ENCODE results near the gene CACNA2D2.

CACNA2D2 gene

DNA sequence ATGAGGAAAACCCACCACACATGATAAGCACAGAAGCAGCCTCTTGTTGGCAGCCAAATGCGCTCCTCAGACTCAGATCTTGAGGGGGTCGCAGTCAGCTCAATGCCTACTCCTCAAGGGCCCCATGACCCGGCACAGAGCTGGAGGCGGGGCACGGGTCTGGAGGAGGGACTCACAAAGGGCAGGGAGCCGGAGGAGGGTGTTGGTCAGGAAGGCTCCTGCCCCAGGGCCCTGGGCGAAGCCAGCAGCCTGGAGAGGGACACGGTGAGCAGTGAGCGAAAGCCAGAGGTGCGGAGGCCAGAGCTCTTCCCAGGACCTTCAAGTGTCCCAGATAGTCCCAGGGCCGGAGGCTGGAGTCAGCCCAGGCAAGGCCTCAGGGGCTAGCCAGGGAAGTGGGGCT lies 9.8 kb downstream of the CACNA2D2 start:
- no peak for DNase-seq

DNA sequence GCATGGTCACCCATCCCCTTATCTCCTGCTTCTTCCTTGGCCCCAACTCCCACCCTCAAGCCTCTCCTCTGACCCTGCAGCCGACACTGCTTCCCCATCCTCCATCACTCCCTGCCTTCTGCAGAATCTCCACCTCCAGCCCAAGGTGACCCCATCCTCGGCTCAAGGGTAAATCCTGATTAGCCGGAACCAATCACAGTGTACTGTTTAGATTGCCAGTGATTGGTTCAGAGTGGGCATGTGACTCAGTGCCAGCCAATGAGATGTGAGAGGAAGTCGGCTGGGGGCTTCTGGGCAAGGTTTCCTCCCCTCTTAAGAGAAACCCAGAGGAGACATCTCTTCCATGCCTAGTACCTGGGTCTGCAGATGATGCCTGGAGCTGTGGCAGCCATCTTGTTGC lies 10.3 kb downstream of the CACNA2D2 start:
- DNase-seq: no peak

- DNase-seq: no peak
These were observed 12.4 kb downstream of the CACNA2D2 start for GRCh38 chr3:50491023-50491422.

DNA sequence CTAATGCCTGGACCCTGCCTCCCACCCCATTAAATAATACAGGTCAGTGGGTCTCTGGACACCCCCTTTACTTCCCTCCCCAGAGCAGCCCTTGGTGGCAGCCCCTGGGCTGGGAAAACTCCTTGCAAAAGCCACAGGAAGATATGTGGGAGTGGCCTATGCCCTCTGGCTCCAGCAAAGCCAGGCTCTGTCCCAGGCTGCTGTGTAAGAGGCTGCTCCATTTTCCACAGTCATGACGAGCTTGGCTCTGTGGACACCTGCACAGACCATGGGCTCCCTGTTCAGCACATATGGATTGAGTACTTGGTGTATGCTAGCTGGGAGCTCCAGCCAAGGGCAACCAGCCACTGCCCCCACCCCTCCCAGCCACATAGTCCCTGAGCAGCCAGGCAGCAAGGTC lies 13.0 kb downstream of the CACNA2D2 start:
- no peak for DNase-seq

GRCh38 chr3:50487181-50487580 lies 16.3 kb downstream of the CACNA2D2 start:
- DNase-seq: no peak

- no peak for DNase-seq
These were observed 17.1 kb downstream of the CACNA2D2 start for GRCh38 chr3:50486219-50486888.

- no peak for DNase-seq
These were observed 18.7 kb downstream of the CACNA2D2 start for GRCh38 chr3:50484722-50485121.

GRCh38 chr3:50483374-50483773 lies 20.1 kb downstream of the CACNA2D2 start:
- DNase-seq: no peak

GRCh38 chr3:50481992-50482391 lies 21.4 kb downstream of the CACNA2D2 start:
- DNase-seq: no peak

DNA sequence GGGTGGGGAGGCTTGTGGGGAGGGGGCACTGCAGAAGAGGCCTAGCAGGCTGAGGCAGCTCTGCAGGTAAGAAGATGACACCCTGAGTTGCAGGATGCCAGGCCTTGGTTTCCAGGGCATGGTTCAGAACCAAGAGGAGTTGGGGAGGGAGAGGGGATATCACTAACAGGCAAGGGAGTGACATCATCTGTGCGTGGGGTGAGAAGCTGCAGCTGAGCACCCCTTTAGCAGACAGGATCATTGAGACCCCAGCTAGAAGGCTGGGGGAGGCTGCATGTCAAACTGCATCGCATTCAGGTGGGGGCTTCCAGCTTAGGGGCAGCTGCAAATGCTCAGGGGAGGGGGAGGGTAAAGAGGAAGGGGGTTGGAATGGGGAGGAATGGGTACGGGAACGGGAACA lies 23.0 kb downstream of the CACNA2D2 start:
- DNase-seq: no peak

DNA sequence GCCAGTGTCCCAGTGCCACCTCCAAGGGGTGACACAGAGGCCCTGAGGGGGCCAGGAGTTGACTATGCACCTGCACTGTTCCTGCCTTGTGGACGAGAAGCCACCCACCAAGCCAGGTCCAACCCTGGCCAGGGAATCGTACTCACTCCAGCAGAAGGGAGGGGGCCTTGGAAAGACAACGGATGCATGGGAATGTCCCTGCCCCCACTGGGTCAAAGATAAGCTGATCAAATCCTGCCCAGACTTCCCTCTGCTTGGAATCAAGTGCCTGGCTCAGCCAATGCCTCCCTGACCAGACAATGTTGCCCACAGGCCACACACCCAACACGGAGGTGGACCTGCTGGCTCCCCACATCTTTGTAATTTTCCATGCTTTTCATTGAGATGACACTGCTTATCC lies 23.9 kb downstream of the CACNA2D2 start:
- DNase-seq: no peak

DNA sequence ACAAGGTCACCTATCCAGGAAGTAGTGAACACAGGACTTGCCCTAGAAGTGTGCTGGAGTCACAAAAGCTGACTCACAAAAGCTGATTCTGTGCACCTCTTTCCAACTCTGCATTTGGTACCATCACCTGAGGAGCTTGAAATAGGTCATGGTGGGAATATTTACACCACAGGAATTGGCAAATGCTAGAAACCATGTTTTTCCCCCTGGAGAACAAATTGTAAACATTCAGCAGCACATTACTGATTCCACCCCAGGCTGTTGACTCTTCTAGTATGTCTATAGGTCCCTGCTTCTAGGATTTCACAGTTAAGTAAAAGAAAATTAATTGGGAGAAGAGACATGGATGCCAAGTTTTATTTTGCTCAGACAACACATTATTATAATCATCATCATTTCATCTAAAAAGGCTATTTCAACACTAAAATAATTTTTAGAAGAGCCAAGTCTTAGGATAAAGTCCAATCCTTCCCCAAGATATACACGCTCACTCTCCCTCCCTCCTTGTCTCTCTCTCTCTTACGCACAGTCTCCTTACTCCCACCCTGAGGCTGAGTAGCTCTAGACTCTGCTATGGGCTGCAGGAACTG lies 24.7 kb downstream of the CACNA2D2 start:
- no peak for DNase-seq

DNA sequence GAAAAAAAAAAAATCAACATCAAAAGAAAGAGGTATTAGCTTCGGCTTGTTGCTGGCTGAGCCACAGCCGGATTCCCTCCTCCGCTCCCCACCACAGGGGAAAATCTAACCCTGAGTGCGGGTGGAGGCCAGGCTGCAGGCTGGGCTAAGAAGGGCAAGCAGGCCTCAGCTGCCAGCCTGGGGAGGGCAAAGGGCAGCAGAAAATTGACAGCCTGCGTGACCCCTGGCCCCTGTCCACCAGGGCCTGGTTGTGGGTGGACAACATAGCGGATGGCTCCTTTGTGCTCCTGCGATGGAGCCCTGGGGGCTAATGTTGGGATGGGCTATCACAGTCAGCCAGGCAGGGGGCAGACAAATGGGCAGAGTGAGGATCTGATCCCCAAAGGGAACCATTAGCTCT lies 25.4 kb downstream of the CACNA2D2 start:
- DNase-seq: no peak

DNA sequence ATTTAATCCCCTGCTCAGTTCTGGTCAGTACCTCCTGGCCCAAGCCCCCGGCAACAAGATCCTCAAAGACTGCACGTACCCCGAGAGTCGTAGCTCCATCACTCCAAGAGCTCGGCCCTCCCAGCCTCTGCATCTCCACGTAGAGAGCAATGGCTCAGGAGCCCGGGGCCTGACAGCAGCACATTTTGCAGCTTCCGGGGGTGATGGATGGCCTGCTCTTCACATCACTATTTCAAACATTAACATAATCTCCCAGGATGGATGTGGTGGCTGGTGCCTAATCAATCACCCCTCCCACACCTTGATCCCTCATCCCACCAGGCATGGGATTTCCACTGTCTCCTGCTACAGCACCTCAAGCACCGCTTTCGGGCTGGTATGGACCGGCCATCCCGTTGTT lies 28.1 kb downstream of the CACNA2D2 start:
- no peak for DNase-seq

DNA sequence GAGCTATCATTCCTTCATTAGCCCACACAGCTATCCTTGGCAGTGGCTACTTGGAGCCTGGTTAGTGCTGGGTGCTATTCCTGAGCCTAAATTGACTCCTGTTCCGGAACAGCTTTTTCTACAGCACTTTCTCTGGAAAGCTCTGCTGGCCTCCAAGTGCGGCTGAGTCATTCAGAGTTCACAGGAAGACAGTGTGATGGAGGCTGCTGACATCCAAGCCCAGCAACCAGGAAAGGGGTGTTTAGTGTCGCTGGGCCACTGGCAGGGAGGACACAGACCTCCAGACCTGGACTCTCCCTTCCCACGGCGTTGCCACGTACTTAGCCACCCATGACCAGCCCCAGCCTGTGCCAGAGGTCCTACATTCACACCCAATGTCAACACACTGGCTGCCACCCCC lies 28.7 kb downstream of the CACNA2D2 start:
- DNase-seq: no peak

GRCh38 chr3:50473768-50474167 lies 29.7 kb downstream of the CACNA2D2 start:
- no peak for DNase-seq

DNA sequence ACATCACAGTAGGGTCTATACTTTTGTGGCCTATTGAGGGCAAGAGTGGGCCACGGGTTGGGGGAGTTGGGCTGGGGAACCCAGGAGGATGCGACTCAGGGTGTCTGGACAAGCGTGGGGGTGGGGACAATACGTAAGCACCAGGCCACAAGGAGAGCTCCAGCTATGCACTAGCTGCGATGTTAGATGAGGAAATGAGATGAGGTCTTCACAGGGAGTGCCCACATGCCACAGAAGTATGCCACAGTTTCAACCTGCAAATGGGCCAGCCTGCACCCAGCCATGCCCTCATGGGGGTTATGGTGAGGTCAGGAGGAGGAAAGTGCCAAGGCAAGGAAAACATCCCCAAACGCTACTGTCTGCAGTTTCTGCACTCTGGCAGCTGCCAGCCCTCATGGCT lies 30.5 kb downstream of the CACNA2D2 start:
- no peak for DNase-seq

GRCh38 chr3:50470658-50471057 lies 32.8 kb downstream of the CACNA2D2 start:
- no peak for DNase-seq

DNA sequence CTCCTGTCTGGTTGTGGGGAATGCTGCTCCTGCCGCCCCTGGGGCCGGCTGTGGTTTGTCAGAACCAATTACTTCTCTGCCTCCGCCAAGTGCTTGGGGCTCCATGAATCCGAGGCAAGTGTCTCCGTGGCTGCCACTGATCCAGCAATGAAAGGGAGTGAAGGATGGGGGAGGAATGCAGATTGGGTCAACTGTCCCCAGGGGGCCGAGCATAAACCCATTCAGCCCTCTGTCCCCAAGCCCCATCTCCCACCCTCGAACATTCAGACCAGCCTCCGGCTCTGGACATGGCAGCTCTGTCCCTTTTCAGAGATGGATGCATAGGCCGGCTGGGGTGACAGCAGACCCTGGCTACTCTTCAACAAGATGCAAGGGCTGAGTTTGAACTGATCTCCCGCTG lies 35.5 kb downstream of the CACNA2D2 start:
- DNase-seq: no peak

DNA sequence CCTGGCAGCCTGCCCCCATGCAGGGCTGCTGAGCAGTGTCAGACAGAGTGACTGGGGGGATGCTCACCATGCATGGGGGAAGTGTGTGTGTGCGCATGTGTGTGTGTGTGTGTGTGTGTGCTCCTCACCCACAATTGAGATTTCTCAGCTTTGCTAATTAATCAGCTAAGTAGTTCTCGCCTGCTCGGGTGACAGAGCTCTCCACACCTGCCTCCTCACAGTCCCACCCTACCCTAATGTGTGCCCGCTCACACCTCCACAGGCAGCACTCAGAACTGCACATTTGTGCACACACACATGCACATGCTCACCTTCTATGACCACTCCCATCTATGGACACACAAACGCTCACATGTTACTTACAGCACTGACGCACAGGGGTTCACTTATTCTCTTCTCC lies 37.3 kb downstream of the CACNA2D2 start:
- no peak for DNase-seq

DNA sequence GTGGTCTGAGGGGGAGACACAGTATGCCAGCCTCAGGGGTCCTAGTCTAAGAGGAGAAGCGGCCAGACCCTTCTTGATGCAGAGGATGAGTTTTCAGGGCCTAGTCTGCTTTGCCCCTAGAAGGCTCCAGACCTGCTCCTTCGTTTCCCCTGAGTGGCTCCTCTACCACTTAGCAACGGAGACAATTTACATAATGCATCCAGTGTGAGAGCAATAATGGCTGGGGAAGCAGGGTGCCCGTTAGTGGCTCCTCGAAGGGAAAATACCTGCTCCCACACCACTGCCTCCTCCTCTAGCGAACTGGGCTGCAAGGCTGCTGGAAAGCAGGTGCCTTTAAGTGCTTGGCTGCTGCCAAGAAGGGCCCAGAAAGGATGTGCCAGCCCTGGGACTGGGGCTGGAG lies 38.9 kb downstream of the CACNA2D2 start:
- DNase-seq: no peak

DNA sequence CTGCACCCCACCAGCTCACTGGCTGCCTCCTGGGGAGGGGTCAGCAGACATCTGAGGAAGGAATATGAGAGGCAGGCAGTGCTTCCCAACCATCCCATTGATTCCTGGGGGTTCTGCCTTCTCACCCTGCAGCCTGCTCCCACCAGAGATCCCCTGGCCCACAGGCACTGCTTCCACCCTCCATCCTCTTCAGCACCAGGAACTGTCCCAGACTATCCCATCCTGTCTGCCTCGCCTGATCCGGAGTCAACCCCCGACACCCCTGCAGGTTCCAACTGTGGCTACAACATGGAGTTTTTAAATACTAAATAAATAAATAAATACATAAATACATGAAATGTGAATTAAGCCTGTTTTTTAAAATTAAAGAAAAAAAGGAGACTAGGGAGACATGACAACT lies 43.6 kb downstream of the CACNA2D2 start:
- no peak for DNase-seq

DNA sequence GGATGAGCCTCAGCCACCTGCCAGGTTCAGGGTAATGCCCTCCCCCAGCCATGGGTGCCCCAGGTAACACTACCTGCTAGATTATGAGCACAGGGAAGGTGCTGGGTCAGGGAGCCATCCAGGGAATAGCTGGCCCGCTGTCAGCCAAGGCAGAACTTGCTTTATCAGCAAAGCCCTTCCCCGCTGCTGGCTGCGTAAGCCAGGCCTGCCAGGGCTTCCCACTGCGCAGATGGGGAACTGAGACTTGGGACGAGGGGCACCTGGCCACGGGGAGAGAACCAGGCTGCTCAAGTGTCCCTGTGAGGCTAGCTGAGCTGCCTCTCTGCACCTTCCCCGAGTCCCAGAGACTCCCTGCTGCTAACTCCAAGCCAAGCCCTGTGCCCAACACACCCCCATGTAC lies 45.4 kb downstream of the CACNA2D2 start:
- DNase-seq: no peak

DNA sequence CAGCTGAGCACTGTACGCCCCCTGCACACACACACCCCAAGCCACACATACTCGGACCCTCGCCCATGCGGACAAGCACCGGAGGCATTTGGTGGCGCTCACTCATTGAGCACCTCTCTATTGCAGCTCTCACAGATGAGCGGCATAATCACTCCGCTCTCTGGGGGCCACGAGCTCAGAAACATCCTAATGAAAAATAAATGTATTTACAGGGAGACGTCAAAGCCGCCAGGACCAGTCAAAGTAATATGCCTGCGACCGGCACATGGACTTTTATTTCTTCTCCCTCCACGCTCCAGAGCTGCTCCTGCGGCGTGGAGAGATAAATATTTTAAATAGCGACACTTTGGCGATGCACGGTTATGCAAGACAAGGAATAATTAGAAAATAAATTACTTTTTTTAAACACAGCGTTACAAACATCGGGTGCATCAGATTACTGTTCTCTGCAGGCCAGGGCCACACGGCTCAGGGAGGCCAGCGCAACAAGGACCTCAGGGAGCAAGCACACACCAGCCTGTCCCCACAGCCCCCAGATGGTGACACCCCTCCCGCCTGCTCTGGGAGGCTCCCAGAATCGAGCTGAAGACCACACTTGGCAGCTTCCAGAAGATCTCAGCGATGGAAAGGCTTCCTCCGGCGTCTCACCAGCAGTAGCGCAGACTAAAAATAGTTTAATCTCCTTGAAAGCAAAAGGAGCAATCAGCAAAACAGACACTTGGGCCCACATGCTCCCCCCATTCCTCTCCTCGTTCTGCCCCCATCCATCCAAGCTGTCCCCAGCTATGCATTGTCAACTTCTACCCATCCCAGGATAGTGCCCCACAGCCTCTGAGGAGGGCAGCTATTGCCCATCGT lies 48.0 kb downstream of the CACNA2D2 start:
- DNase-seq: no peak
